ENCODE results near the gene ATP11B. TPM values are rescaled to one million over a fixed set of nuclear protein-coding genes. Genes with fewer than 3 reads are reported as not detected.

The ATP11B gene
- polyA plus RNA-seq, 3 donors = 11.1 to 25.1 (median 13.5) TPM

GRCh38 chr3:182969853-182970252 lies 176.5 kb downstream of the ATP11B start:
- 100% methylated on average over 4 of the region's 7 CpGs for WGBS (ENCODE audit: insufficient coverage)
- H3K36me3 ChIP-seq (replicated peaks in 1 of 2; ENCODE audit: control insufficient read depth in 1 of 2, insufficient read depth in 2 of 2, low read length in 2 of 2) = peaks cover 0 to 12% of the 10 kb centered on the region in 2 donors
- H3K4me3 Mint-ChIP-seq = no peak overlapping the region
- H3K4me1 ChIP-seq (ENCODE audit: control insufficient read depth in 1 of 2, insufficient read depth in 2 of 2, low read length in 2 of 2) = peaks cover 17 to 24% of the 10 kb centered on the region in 2 donors
- H2AFZ ChIP-seq (ENCODE audit: insufficient read depth, low read depth, low read length, poor library complexity, severe bottlenecking) = no peak overlapping the region
- H3K36me3 Mint-ChIP-seq = peaks cover 5 to 10% of the 10 kb centered on the region in 2 donors
- H4K20me1 ChIP-seq (ENCODE audit: insufficient read depth, low read length) = peaks cover 84% of the 10 kb centered on the region
- H3K27me3 ChIP-seq (ENCODE audit: control insufficient read depth in 2 of 2, insufficient read depth in 2 of 2, low read length in 2 of 2) = no peaks in the 10 kb centered on the region
- H3K9me3 ChIP-seq (replicated peaks in 1 of 2; ENCODE audit: control insufficient read depth in 1 of 2, insufficient read depth in 1 of 2, low read length in 2 of 2) = no peaks in the 10 kb centered on the region
- H3K4me1 Mint-ChIP-seq = peaks cover 27% of the 10 kb centered on the region
- TF ChIP-seq, protein P1, sequence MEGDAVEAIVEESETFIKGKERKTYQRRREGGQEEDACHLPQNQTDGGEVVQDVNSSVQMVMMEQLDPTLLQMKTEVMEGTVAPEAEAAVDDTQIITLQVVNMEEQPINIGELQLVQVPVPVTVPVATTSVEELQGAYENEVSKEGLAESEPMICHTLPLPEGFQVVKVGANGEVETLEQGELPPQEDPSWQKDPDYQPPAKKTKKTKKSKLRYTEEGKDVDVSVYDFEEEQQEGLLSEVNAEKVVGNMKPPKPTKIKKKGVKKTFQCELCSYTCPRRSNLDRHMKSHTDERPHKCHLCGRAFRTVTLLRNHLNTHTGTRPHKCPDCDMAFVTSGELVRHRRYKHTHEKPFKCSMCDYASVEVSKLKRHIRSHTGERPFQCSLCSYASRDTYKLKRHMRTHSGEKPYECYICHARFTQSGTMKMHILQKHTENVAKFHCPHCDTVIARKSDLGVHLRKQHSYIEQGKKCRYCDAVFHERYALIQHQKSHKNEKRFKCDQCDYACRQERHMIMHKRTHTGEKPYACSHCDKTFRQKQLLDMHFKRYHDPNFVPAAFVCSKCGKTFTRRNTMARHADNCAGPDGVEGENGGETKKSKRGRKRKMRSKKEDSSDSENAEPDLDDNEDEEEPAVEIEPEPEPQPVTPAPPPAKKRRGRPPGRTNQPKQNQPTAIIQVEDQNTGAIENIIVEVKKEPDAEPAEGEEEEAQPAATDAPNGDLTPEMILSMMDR (IDR thresholded peaks at IDR 0.05) = no peak
- H3K27ac Mint-ChIP-seq = peak overlapping the region in 2 of 7 donors; percentile 2 to 46
- DNase-seq = no peak
- intact Hi-C loops (cut with micrococcal nuclease) = no loop called here
- no peak overlapping the region for H3K9ac ChIP-seq (ENCODE audit: insufficient read depth, low read length, poor library complexity, severe bottlenecking)
- no peaks in the 10 kb centered on the region for H3K27me3 Mint-ChIP-seq (ENCODE audit: low read depth in 3 of 3)
- H3K27ac ChIP-seq (ENCODE audit: low read depth in 1 of 2, low read length in 2 of 2) = peak overlapping the region in 1 of 2 donors; percentile 63
- no peak overlapping the region for H3K4me3 ChIP-seq (replicated peaks in 1 of 3; ENCODE audit: low read depth in 2 of 3, low read length in 3 of 3)
- no peak overlapping the region for H3K4me2 ChIP-seq (replicated peaks; ENCODE audit: extremely low read depth, low read length, poor library complexity, severe bottlenecking)
- H3K79me2 ChIP-seq (ENCODE audit: insufficient read depth, low read length) = peaks cover 97% of the 10 kb centered on the region
- no peaks in the 10 kb centered on the region for H3K9me3 Mint-ChIP-seq

DNA sequence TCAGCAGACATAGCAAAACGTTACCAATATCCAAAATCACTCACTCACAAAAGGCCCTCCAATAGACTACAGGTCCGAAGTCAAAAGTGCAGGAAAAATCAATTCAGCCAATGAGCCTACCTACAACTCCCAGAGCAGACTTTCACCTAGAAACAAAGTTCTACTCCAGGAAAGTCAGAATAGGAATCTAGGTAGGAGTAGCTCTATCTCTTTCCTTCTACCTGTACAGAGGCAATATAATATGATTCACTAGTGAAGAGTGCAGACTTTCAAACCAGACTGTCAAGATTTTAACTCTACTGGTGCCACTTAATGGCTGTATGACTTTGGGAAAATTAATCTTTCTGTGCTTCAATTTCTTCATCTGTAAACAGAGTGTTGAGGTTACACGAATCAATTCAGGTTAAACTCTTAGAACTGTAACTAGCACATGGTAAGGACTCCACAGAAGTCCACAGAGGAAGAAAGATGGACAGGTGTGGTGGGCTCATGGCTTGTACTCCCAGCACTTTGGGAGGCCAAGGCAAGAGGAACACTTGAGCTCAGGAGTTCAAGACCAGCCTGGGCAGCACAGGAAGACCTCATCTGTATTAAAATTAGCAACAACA lies 177.6 kb downstream of the ATP11B start:
- Mint-ChIP-seq H3K9me3 (no peaks in the 10 kb centered on the region), H3K36me3 (peaks cover 2 to 5% of the 10 kb centered on the region in 2 donors), H3K27ac (peak overlapping the region in 1 of 7 donors; percentile 74), H3K27me3 (ENCODE audit: low read depth in 3 of 3) (no peaks in the 10 kb centered on the region), H3K4me1 (peaks cover 29% of the 10 kb centered on the region), H3K4me3 (no peak overlapping the region)
- Histone ChIP-seq H3K9me3 (replicated peaks in 1 of 2; ENCODE audit: control insufficient read depth in 1 of 2, insufficient read depth in 1 of 2, low read length in 2 of 2) (no peaks in the 10 kb centered on the region), H3K27ac (ENCODE audit: low read depth in 1 of 2, low read length in 2 of 2) (peak overlapping the region in 1 of 2 donors; percentile 10), H3K36me3 (replicated peaks in 1 of 2; ENCODE audit: control insufficient read depth in 1 of 2, insufficient read depth in 2 of 2, low read length in 2 of 2) (peaks cover 0 to 4% of the 10 kb centered on the region in 2 donors), H3K4me1 (ENCODE audit: control insufficient read depth in 1 of 2, insufficient read depth in 2 of 2, low read length in 2 of 2) (peaks cover 17 to 24% of the 10 kb centered on the region in 2 donors), H4K20me1 (ENCODE audit: insufficient read depth, low read length) (peaks cover 84% of the 10 kb centered on the region), H3K4me2 (replicated peaks; ENCODE audit: extremely low read depth, low read length, poor library complexity, severe bottlenecking) (no peak overlapping the region), H2AFZ (ENCODE audit: insufficient read depth, low read depth, low read length, poor library complexity, severe bottlenecking) (no peak overlapping the region), H3K9ac (ENCODE audit: insufficient read depth, low read length, poor library complexity, severe bottlenecking) (no peak overlapping the region), H3K79me2 (ENCODE audit: insufficient read depth, low read length) (peaks cover 97% of the 10 kb centered on the region), H3K27me3 (ENCODE audit: control insufficient read depth in 2 of 2, insufficient read depth in 2 of 2, low read length in 2 of 2) (no peaks in the 10 kb centered on the region), H3K4me3 (replicated peaks in 1 of 3; ENCODE audit: low read depth in 2 of 3, low read length in 3 of 3) (no peak overlapping the region)
- TF ChIP-seq, protein P1 (IDR thresholded peaks at IDR 0.05) = no peak
- intact Hi-C loops (cut with micrococcal nuclease) = no loop called here
- WGBS (ENCODE audit: insufficient coverage) = 100% methylated on average over 1 of the region's 3 CpGs
- DNase-seq = no peak

Other genes with a start within 250 kb of the ATP11B start
- 10 to 100 TPM in 2 of 3 donors, 1 to 10 TPM in 1; 6.1 to 37.6 (median 26.9) TPM for gene DCUN1D1, start 187.0 kb downstream of the ATP11B start, polyA plus RNA-seq